ENCODE results near the gene SMAD2. TPM values are rescaled to one million over a fixed set of nuclear protein-coding genes. Genes with fewer than 3 reads are reported as not detected.

SMAD2 gene
- total RNA-seq, 1 donor, result 44.9 TPM

GRCh38 chr18:47903809-47904208 lies 26.6 kb downstream of the SMAD2 start:
- Histone ChIP-seq H3K27me3 (ENCODE audit: insufficient read depth, low read length) (no peaks in the 10 kb centered on the region), H3K9me3 (ENCODE audit: low read depth, low read length) (peaks cover 2% of the 10 kb centered on the region), H3K79me2 (ENCODE audit: insufficient read depth, low read length) (peaks cover 99% of the 10 kb centered on the region), H2AFZ (ENCODE audit: low read length) (no peak overlapping the region), H3K36me3 (ENCODE audit: insufficient read depth, low read length) (no peaks in the 10 kb centered on the region), H3K27ac (ENCODE audit: low read depth, low read length) (no peak overlapping the region), H3K4me2 (ENCODE audit: insufficient read depth, low read length) (no peak overlapping the region), H3K4me1 (ENCODE audit: insufficient read depth, low read length) (no peaks in the 10 kb centered on the region), H4K20me1 (ENCODE audit: insufficient read depth, low read length) (peaks cover 34% of the 10 kb centered on the region), H3K4me3 (ENCODE audit: insufficient read depth, low read length) (no peak overlapping the region)
- DNase-seq (ENCODE audit: insufficient read length, low spot score, missing footprints), result no peak
- no peak for TF ChIP-seq CTCF (IDR thresholded peaks at IDR 0.05; ENCODE audit: extremely low read depth, low read depth, low read length)

- no peak for DNase-seq (ENCODE audit: insufficient read length, low spot score, missing footprints)
- no peaks in the 10 kb centered on the region for H3K36me3 ChIP-seq (ENCODE audit: insufficient read depth, low read length)
- H3K4me1 ChIP-seq (ENCODE audit: insufficient read depth, low read length), result no peaks in the 10 kb centered on the region
- peaks cover 2% of the 10 kb centered on the region for H3K9me3 ChIP-seq (ENCODE audit: low read depth, low read length)
- no peak for TF ChIP-seq CTCF (IDR thresholded peaks at IDR 0.05; ENCODE audit: extremely low read depth, low read depth, low read length)
- H3K4me2 ChIP-seq (ENCODE audit: insufficient read depth, low read length), result no peak overlapping the region
- no peaks in the 10 kb centered on the region for H3K27me3 ChIP-seq (ENCODE audit: insufficient read depth, low read length)
- peaks cover 44% of the 10 kb centered on the region for H4K20me1 ChIP-seq (ENCODE audit: insufficient read depth, low read length)
- no peak overlapping the region for H3K27ac ChIP-seq (ENCODE audit: low read depth, low read length)
- peaks cover 96% of the 10 kb centered on the region for H3K79me2 ChIP-seq (ENCODE audit: insufficient read depth, low read length)
- no peak overlapping the region for H3K4me3 ChIP-seq (ENCODE audit: insufficient read depth, low read length)
- H2AFZ ChIP-seq (ENCODE audit: low read length), result no peak overlapping the region
Observed at GRCh38 chr18:47901624-47902362, 28.7 kb downstream of the SMAD2 start.

GRCh38 chr18:47899107-47899840 lies 31.2 kb downstream of the SMAD2 start:
- Histone ChIP-seq H4K20me1 (ENCODE audit: insufficient read depth, low read length) (peaks cover 28% of the 10 kb centered on the region), H3K27ac (ENCODE audit: low read depth, low read length) (no peak overlapping the region), H3K36me3 (ENCODE audit: insufficient read depth, low read length) (no peaks in the 10 kb centered on the region), H3K27me3 (ENCODE audit: insufficient read depth, low read length) (no peaks in the 10 kb centered on the region), H3K4me3 (ENCODE audit: insufficient read depth, low read length) (no peak overlapping the region), H3K4me2 (ENCODE audit: insufficient read depth, low read length) (no peak overlapping the region), H2AFZ (ENCODE audit: low read length) (no peak overlapping the region), H3K79me2 (ENCODE audit: insufficient read depth, low read length) (peaks cover 93% of the 10 kb centered on the region), H3K9me3 (ENCODE audit: low read depth, low read length) (no peaks in the 10 kb centered on the region), H3K4me1 (ENCODE audit: insufficient read depth, low read length) (peaks cover under 1% of the 10 kb centered on the region)
- TF ChIP-seq CTCF (IDR thresholded peaks at IDR 0.05; ENCODE audit: extremely low read depth, low read depth, low read length), result no peak
- no peak for DNase-seq (ENCODE audit: insufficient read length, low spot score, missing footprints)

- Histone ChIP-seq H3K4me1 (ENCODE audit: insufficient read depth, low read length) (peaks cover 6% of the 10 kb centered on the region), H3K4me3 (ENCODE audit: insufficient read depth, low read length) (no peak overlapping the region), H4K20me1 (ENCODE audit: insufficient read depth, low read length) (peaks cover 34% of the 10 kb centered on the region), H3K79me2 (ENCODE audit: insufficient read depth, low read length) (peaks cover 93% of the 10 kb centered on the region), H3K27ac (ENCODE audit: low read depth, low read length) (no peak overlapping the region), H2AFZ (ENCODE audit: low read length) (no peak overlapping the region), H3K9me3 (ENCODE audit: low read depth, low read length) (no peaks in the 10 kb centered on the region), H3K4me2 (ENCODE audit: insufficient read depth, low read length) (no peak overlapping the region), H3K36me3 (ENCODE audit: insufficient read depth, low read length) (no peaks in the 10 kb centered on the region), H3K27me3 (ENCODE audit: insufficient read depth, low read length) (no peaks in the 10 kb centered on the region)
- no peak for TF ChIP-seq CTCF (IDR thresholded peaks at IDR 0.05; ENCODE audit: extremely low read depth, low read depth, low read length)
- DNase-seq (ENCODE audit: insufficient read length, low spot score, missing footprints), result no peak
Observed at GRCh38 chr18:47898696-47899095, 31.8 kb downstream of the SMAD2 start.
